Measurements from ENCODE around the gene SIRT2.
A peak's percentile ranks its signal among the peaks of the same experiment; 100 is the strongest.
"Not testable (repeated sequence)": the region's sequence is repeated elsewhere in the genome, so short reads cannot be mapped to it uniquely, and the experiment has no call there.

Gene SIRT2

GRCh38 chr19:38892841-38893240 lies 6.6 kb downstream of the SIRT2 start:
- DNase-seq, result no peak

GRCh38 chr19:38891771-38892170 lies 7.6 kb downstream of the SIRT2 start:
- DNase-seq, result no peak

- DNase-seq, result no peak
These were observed 8.7 kb downstream of the SIRT2 start for GRCh38 chr19:38890686-38891085.

GRCh38 chr19:38889803-38890202 lies 9.6 kb downstream of the SIRT2 start:
- no peak for DNase-seq

- DNase-seq, result no peak
These were observed 10.5 kb downstream of the SIRT2 start for GRCh38 chr19:38888876-38889275.

- DNase-seq, result not testable (repeated sequence)
These were observed 14.7 kb downstream of the SIRT2 start for GRCh38 chr19:38884691-38885090.

GRCh38 chr19:38883286-38883685 lies 16.1 kb downstream of the SIRT2 start:
- no peak for DNase-seq

GRCh38 chr19:38880882-38881609 lies 18.4 kb downstream of the SIRT2 start:
- no peak for DNase-seq

GRCh38 chr19:38880076-38880881 lies 19.1 kb downstream of the SIRT2 start:
- DNase-seq, result no peak

- no peak for DNase-seq
These were observed 20.0 kb downstream of the SIRT2 start for GRCh38 chr19:38879400-38879751.

GRCh38 chr19:38878575-38879399 lies 20.6 kb downstream of the SIRT2 start:
- DNase-seq, result no peak

GRCh38 chr19:38877781-38878574 lies 21.4 kb downstream of the SIRT2 start, which contains the start of gene RINL:
TSS of gene RINL (minus strand) at chr19:38878275. CDS start at chr19:38876742, 1,533 bp downstream.
- DNase-seq, result peak; percentile 13 to 25

- DNase-seq, result no peak
These were observed 23.6 kb downstream of the SIRT2 start for GRCh38 chr19:38875656-38876395.

GRCh38 chr19:38873400-38873799 lies 26.0 kb downstream of the SIRT2 start:
- not testable (repeated sequence) for DNase-seq

GRCh38 chr19:38870612-38871011 lies 28.8 kb downstream of the SIRT2 start:
- DNase-seq, result no peak

GRCh38 chr19:38869836-38870607 lies 29.4 kb downstream of the SIRT2 start:
- peak in 1 of 2 donors; percentile 40 for DNase-seq

- peak in 1 of 2 donors; percentile 37 for DNase-seq
These were observed 30.1 kb downstream of the SIRT2 start for GRCh38 chr19:38869160-38869835.

- no peak for DNase-seq
These were observed 30.9 kb downstream of the SIRT2 start for GRCh38 chr19:38868551-38868950.

- no peak for DNase-seq
These were observed 32.1 kb downstream of the SIRT2 start for GRCh38 chr19:38867171-38867780.
